ENCODE measurements around the gene ABCA7.

DNA sequence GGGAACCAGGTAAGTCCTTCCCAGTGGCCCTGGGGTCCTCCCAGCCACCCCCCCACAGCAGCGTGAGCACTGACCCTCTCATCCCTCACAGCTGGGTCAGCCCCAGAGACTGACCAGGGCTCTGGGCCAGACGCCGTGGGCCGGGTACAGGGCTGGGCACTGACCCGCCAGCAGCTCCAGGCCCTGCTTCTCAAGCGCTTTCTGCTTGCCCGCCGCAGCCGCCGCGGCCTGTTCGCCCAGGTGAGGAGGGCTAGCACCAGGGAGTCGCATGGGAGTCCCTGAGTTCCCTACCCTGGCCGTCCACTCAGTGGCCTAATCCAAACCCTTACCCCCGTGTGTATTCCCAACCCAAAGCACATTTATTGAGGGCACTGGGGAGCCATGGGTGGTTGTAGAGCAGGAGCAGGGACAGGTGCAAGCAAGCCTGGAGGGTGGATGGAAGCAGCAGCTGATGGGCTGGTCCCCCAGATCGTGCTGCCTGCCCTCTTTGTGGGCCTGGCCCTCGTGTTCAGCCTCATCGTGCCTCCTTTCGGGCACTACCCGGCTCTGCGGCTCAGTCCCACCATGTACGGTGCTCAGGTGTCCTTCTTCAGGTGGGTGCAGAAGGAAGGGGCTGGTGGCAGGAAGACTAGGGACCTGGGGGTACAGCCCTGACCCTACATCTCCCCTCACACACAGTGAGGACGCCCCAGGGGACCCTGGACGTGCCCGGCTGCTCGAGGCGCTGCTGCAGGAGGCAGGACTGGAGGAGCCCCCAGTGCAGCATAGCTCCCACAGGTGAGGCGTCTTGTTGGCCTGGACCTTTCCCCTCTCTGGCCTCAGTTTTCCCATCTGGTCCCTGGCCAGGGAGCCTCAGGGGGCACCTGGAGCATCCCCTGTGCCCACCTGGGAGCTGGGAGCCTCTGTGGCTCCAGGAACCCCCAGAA is 14.5 kb downstream of the ABCA7 start:
- TF ChIP-seq CTCF (IDR thresholded peaks at IDR 0.05) (no peak), POLR2A (IDR thresholded peaks at IDR 0.05) (no peak)
